GM12873 (cell line): ENCODE measurements around the gene NACC2.
A peak's percentile ranks its signal among the peaks of the same experiment; 100 is the strongest.

Experiments used
- TF ChIP-seq, protein P1 (sequence below): IDR thresholded peaks from 2 replicates; pipeline ENCODE4 v1.5.1; 2012; ENCODE audit warnings: low read depth, mild to moderate bottlenecking, moderate library complexity, low read length, control low read depth; ENCODE audit not compliant: insufficient read depth; ENCODE audit errors: missing control alignments

The NACC2 gene

DNA sequence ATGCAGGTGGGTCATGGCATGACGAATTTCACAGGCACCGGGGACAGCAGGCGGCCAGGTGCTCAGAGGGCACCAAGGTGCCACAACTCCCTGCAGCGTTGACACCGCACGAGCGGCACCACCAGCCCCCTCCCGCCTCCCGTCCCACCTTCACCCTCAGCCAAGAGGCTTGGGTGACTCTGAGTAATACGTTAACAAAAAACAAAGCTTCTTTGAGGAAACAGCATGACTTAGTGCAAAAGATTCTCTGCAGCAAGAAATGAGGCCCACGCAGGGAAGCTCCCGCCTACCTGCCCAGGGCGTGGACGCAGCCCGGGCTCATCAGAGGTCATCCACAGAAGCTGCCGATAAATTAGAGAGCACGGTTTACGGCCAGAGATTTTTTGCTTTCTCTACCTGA, 19.5 kb upstream of the NACC2 start:
- TF ChIP-seq, protein P1, sequence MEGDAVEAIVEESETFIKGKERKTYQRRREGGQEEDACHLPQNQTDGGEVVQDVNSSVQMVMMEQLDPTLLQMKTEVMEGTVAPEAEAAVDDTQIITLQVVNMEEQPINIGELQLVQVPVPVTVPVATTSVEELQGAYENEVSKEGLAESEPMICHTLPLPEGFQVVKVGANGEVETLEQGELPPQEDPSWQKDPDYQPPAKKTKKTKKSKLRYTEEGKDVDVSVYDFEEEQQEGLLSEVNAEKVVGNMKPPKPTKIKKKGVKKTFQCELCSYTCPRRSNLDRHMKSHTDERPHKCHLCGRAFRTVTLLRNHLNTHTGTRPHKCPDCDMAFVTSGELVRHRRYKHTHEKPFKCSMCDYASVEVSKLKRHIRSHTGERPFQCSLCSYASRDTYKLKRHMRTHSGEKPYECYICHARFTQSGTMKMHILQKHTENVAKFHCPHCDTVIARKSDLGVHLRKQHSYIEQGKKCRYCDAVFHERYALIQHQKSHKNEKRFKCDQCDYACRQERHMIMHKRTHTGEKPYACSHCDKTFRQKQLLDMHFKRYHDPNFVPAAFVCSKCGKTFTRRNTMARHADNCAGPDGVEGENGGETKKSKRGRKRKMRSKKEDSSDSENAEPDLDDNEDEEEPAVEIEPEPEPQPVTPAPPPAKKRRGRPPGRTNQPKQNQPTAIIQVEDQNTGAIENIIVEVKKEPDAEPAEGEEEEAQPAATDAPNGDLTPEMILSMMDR: no peak

DNA sequence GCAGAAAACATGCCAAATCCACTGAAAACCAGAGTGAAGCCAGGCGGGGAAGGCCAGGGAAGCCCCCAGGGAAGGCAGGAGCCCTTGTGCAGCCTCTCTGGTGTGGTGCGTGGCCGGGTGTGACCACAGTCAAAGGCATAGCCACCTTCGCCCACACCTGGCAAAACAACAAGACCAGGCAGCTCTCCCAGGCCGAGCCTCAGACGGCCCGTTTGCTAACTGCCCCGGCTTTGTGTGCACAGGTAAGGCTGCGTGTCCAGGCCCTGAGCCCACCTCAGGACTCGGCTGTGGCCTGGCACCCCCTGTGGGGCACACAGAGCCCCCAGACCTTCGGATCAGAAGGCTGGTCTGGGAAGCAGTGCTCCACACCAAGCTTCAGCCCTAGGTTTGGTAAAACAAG, 17.5 kb upstream of the NACC2 start:
- TF ChIP-seq, protein P1: no peak

DNA sequence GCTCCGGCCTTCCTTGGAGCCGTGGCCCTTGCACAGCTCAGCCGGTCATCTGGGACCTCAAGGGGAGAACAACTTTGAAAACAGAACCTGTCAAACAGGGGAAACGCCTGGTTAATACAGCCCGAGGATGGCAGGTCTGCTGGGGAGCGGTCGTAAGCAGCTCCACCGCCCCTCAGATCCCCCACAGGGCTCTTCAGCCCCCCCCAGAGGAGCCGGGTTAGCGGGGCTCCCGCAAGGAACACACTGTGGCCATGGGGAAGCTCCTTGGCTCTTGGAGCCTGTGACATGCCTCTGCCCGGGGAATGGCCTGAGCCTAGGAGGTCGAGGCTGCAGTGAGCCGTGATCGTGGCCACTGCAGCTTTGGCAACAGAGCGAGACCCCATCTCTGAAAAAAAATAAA, 16.8 kb upstream of the NACC2 start:
- TF ChIP-seq, protein P1: no peak

DNA sequence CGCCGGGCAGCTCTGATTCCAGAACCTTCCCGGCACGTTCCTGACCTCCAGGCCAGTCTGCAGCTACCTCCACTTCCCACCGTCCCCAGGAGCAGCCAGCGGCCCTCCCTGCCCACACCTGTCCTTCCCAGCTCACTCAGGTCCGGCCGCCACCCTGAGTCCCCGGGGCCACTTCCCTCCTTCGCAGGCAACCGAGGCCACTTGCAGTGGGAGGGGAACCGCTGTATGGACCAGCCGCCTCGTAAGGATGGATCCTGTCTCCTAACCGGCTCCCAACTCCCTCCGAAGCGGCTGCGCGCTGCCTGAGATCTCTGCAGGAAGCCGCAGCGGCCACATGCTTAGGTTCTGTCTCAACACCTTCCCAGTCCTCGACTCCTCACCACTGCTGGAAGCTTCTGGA, 16.1 kb upstream of the NACC2 start:
- TF ChIP-seq, protein P1: no peak

DNA sequence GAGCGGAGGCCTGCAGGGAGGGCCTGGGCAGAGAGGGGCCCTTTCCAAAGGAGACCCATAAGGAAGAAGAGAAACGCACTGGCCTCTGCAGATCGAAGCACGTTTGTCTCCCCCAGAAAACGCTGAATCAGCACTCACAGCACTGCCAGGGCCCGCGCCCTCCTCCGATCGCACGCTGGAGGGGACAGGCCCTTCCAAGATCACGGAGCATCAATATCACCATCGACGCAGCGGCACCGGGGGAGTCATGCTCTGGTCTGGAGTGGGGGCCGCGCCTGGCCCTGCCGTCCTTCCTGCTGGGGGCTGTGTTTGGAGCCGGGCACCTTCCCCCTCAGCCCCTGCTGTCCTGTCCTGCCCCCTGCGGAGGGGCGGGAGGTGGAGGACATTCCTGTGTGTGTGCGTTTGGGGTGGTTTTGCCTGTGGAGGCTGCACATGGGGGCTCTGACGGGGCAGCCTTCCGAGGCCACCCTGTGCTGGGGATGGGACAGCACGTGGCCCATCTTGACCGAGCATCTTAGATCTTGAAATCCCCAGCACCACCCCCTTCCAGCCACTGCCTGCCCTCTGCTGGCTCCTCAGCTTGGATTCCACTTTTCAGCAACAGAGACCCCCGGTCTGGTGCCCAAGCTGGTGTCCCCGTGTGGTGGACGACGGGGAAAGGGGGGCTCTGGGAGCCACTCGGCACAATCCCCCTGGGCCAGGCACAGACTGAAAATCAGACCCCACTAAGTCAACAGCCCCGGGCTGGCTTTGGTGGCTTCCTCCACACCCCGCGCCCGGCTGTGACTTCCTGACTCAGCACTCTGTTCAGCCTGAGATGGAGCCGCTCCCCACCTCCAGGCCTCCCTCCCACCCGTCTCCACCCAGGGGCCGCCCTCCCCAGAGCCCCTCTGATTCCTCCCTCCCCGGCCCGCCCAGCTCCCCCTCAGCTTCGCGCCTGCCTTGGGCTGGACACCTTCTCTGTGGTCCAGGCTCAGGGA, 15.3 kb upstream of the NACC2 start:
- TF ChIP-seq, protein P1: peak; percentile 38

DNA sequence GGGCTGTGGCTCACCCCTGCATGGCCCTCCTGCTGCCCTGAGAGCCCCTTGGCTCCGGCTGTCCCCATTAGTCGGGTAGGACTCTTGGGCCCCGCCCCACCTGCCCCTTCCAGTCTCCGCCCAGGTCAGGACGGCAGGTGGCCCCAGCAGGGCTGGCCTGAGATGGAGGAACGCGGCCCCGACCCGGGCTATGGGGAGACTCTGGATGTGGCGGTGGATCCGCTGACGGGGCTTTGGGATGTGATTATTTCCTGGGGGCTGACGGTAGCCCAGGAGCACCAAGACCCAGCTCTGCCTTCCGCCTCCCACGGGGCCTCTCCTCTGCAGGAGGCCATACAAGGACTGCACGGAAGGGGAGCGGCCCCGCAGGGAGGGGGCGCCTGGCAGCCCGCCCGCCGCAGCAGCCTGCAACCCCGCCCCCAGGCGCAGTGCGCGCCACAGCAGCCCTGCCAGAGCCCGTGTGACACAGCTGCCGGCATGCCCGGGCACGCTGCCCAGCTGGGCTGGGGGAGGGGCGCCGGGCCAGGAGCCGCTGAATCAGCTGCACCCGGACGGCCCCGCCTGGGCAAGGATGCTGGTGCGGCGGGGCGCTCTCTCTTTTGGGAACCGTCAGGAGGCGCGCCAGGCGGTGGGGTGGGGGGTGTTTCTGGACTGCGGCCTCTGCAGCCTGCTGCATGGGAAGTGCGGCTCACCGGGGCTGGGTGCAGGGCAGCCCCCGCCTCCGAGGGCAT, 14.4 kb upstream of the NACC2 start:
- TF ChIP-seq, protein P1: peak; percentile 1

DNA sequence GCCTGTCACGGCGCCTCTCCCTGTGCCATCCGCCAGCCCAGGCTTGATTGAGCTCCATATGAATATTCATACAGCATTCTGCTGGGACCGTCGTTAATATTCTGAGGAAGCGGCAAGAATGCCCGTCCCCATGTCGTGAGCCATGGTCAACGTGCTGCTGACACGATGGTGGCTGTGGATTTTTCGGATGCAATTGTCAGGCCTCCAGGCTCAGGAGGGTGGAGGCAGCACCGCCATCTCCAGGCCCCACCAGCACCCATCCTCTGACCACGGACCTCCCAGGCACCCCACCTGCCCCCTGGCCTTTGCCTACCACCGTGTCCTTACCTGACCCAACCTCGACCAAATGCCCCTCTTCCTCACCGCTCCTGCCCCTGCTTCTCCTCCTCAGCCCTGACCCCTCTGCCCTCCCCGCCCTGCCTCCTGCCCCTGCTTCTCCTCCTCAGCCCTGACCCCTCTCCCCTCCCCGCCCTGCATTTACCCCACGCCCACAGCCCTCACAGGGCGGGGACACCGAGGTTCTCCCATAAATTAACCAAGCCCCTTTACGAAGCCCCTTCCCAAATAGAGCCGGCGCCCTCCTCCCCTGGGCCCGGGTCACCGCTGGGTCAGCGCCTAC, 13.7 kb upstream of the NACC2 start:
- TF ChIP-seq, protein P1: no peak
